ENCODE results near the gene PSMD3.

Gene PSMD3

DNA sequence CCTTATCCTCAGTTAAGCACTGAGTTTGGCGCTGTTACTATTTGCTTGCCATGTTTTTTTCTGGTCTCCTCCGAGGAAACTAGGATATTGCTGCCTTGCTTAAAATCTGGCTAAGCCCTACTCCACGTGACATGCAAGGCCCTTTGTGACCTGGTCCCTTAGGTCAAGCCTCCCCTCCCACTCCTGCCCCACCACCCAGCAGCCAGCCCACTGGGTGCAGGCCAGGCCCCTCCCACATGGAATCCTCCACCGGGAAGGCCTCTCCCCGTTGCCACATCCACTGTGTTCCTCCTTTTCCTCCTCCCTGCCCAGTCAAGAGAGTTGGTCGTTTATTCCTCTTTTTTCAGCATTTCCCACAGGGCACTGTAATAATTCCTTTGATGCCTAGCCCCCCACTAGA lies 16.2 kb downstream of the PSMD3 start:
- no peaks in the 10 kb centered on the region for H3K27me3 ChIP-seq (ENCODE audit: insufficient read depth, low read length)
- H2AFZ ChIP-seq (ENCODE audit: insufficient read depth, low read length, poor library complexity): no peak overlapping the region
- no peak overlapping the region for H3K14ac ChIP-seq (ENCODE audit: low read length)
- no peak overlapping the region for H2AK5ac ChIP-seq (ENCODE audit: low read length)
- no peak overlapping the region for H2BK5ac ChIP-seq (ENCODE audit: low read depth, low read length, poor library complexity)
- H3K79me1 ChIP-seq (ENCODE audit: low read length): no peaks in the 10 kb centered on the region
- H3K4ac ChIP-seq (ENCODE audit: low read depth, low read length): no peak overlapping the region
- no peak overlapping the region for H3K4me2 ChIP-seq (ENCODE audit: low read length)
- H3K23ac ChIP-seq (ENCODE audit: low read length): no peak overlapping the region
- H2BK12ac ChIP-seq (ENCODE audit: low read length): no peak overlapping the region
- H3K9ac ChIP-seq (ENCODE audit: low read length): no peak overlapping the region
- no peak overlapping the region for H3K18ac ChIP-seq (ENCODE audit: low read length)
- DNase-seq: no peak
- peaks cover 59 to 62% of the 10 kb centered on the region in 2 experiments for H3K36me3 ChIP-seq (ENCODE audit: control insufficient read depth in 1 of 2, insufficient read depth in 2 of 2, low read length in 2 of 2)
- no peak overlapping the region for H3K4me3 ChIP-seq (ENCODE audit: low read depth, low read length)
- H4K12ac ChIP-seq (ENCODE audit: low read depth, low read length): no peak overlapping the region
- H3K27ac ChIP-seq (ENCODE audit: low read depth, low read length): no peak overlapping the region
- no peak overlapping the region for H4K91ac ChIP-seq (ENCODE audit: low read depth, low read length)
- no peaks in the 10 kb centered on the region for H3K9me3 ChIP-seq (ENCODE audit: insufficient read depth, low read depth, low read length)
- no peaks in the 10 kb centered on the region for H3K79me2 ChIP-seq (ENCODE audit: control insufficient read depth, insufficient read depth, low read length, poor library complexity)
- H3K4me1 ChIP-seq (ENCODE audit: control insufficient read depth in 1 of 2, insufficient read depth in 2 of 2, low read length in 2 of 2): no peaks in the 10 kb centered on the region
- H4K8ac ChIP-seq (ENCODE audit: low read depth, low read length): no peak overlapping the region
- no peak overlapping the region for H2BK120ac ChIP-seq (ENCODE audit: insufficient read depth, low read length, poor library complexity)
- no CpG with 5 or more reads among the region's 6 CpGs for WGBS (ENCODE audit: extremely low coverage, insufficient coverage, insufficient read length)

GRCh38 chr17:39997543-39997942 lies 16.9 kb downstream of the PSMD3 start:
- WGBS (ENCODE audit: extremely low coverage, insufficient coverage, insufficient read length): no CpG with 5 or more reads among the region's 4 CpGs
- no peak overlapping the region for H4K8ac ChIP-seq (ENCODE audit: low read depth, low read length)
- H3K27ac ChIP-seq (ENCODE audit: low read depth, low read length): no peak overlapping the region
- no peak overlapping the region for H2BK120ac ChIP-seq (ENCODE audit: insufficient read depth, low read length, poor library complexity)
- H3K9me3 ChIP-seq (ENCODE audit: insufficient read depth, low read depth, low read length): no peaks in the 10 kb centered on the region
- H3K36me3 ChIP-seq (ENCODE audit: control insufficient read depth in 1 of 2, insufficient read depth in 2 of 2, low read length in 2 of 2): peaks cover 53 to 56% of the 10 kb centered on the region in 2 experiments
- no peaks in the 10 kb centered on the region for H3K79me1 ChIP-seq (ENCODE audit: low read length)
- no peak overlapping the region for H3K18ac ChIP-seq (ENCODE audit: low read length)
- no peak overlapping the region for H2AFZ ChIP-seq (ENCODE audit: insufficient read depth, low read length, poor library complexity)
- H4K12ac ChIP-seq (ENCODE audit: low read depth, low read length): no peak overlapping the region
- no peaks in the 10 kb centered on the region for H3K79me2 ChIP-seq (ENCODE audit: control insufficient read depth, insufficient read depth, low read length, poor library complexity)
- H3K4ac ChIP-seq (ENCODE audit: low read depth, low read length): no peak overlapping the region
- no peak overlapping the region for H2AK5ac ChIP-seq (ENCODE audit: low read length)
- H2BK12ac ChIP-seq (ENCODE audit: low read length): no peak overlapping the region
- no peak overlapping the region for H4K91ac ChIP-seq (ENCODE audit: low read depth, low read length)
- H3K27me3 ChIP-seq (ENCODE audit: insufficient read depth, low read length): no peaks in the 10 kb centered on the region
- no peak for DNase-seq
- H3K14ac ChIP-seq (ENCODE audit: low read length): no peak overlapping the region
- no peak overlapping the region for H3K4me3 ChIP-seq (ENCODE audit: low read depth, low read length)
- no peak overlapping the region for H3K4me2 ChIP-seq (ENCODE audit: low read length)
- H3K23ac ChIP-seq (ENCODE audit: low read length): no peak overlapping the region
- H3K9ac ChIP-seq (ENCODE audit: low read length): no peak overlapping the region
- no peak overlapping the region for H2BK5ac ChIP-seq (ENCODE audit: low read depth, low read length, poor library complexity)
- no peaks in the 10 kb centered on the region for H3K4me1 ChIP-seq (ENCODE audit: control insufficient read depth in 1 of 2, insufficient read depth in 2 of 2, low read length in 2 of 2)

DNA sequence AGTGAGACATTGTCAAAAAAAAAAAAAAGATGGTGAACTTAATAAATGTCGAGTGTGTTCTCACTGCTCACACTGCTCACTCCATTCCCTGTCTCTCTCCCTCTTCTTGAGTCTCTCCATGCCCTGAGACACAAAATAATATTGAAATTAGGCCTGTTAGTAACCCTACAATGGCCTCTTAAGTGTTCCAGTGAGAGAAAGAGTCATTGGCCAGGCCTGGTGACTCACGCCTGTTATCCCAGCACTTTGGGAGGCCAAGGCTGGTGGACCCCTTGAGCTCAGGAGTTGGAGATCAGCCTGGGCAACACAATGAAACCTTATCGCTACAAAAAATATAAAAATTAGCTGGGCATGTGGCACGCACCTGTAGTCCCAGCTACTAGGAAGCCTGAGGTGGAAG lies 18.5 kb downstream of the PSMD3 start:
- Histone ChIP-seq H3K9me3 (ENCODE audit: insufficient read depth, low read depth, low read length) (no peaks in the 10 kb centered on the region), H2BK12ac (ENCODE audit: low read length) (no peak overlapping the region), H3K4me1 (ENCODE audit: control insufficient read depth in 1 of 2, insufficient read depth in 2 of 2, low read length in 2 of 2) (no peaks in the 10 kb centered on the region), H2AFZ (ENCODE audit: insufficient read depth, low read length, poor library complexity) (no peak overlapping the region), H3K23ac (ENCODE audit: low read length) (no peak overlapping the region), H3K27ac (ENCODE audit: low read depth, low read length) (no peak overlapping the region), H3K18ac (ENCODE audit: low read length) (no peak overlapping the region), H3K36me3 (ENCODE audit: control insufficient read depth in 1 of 2, insufficient read depth in 2 of 2, low read length in 2 of 2) (peaks cover 39 to 41% of the 10 kb centered on the region in 2 experiments), H2BK120ac (ENCODE audit: insufficient read depth, low read length, poor library complexity) (no peak overlapping the region), H3K9ac (ENCODE audit: low read length) (no peak overlapping the region), H4K12ac (ENCODE audit: low read depth, low read length) (no peak overlapping the region), H3K27me3 (ENCODE audit: insufficient read depth, low read length) (no peaks in the 10 kb centered on the region), H4K91ac (ENCODE audit: low read depth, low read length) (no peak overlapping the region), H3K4me2 (ENCODE audit: low read length) (no peak overlapping the region), H3K4ac (ENCODE audit: low read depth, low read length) (no peak overlapping the region), H3K4me3 (ENCODE audit: low read depth, low read length) (no peak overlapping the region), H3K14ac (ENCODE audit: low read length) (no peak overlapping the region), H4K8ac (ENCODE audit: low read depth, low read length) (no peak overlapping the region), H3K79me1 (ENCODE audit: low read length) (no peaks in the 10 kb centered on the region), H3K79me2 (ENCODE audit: control insufficient read depth, insufficient read depth, low read length, poor library complexity) (no peaks in the 10 kb centered on the region), H2BK5ac (ENCODE audit: low read depth, low read length, poor library complexity) (no peak overlapping the region), H2AK5ac (ENCODE audit: low read length) (no peak overlapping the region)
- DNase-seq: no peak
- no CpG with 5 or more reads among the region's 4 CpGs for WGBS (ENCODE audit: extremely low coverage, insufficient coverage, insufficient read length)

DNA sequence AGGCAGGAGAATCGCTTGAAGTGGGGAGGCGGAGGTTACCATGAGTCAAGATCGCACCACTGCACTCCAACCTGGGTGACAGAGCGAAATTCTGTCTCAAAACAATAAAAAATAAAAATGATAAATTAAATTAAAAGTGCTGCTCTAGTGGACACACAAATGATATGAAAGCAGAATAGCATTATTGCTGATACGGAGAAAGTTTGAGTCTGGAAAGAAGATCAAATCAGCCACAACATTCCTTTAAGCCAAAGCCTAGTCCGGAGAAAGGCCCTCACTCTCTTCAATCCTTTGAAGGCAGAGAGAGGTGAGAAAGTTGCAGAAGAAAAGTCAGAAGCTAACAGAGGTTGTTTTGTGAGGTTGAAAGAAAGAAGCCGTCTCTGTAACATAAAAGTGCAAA lies 19.6 kb downstream of the PSMD3 start:
- no peaks in the 10 kb centered on the region for H3K4me1 ChIP-seq (ENCODE audit: control insufficient read depth in 1 of 2, insufficient read depth in 2 of 2, low read length in 2 of 2)
- H3K4ac ChIP-seq (ENCODE audit: low read depth, low read length): no peak overlapping the region
- no peak overlapping the region for H2BK5ac ChIP-seq (ENCODE audit: low read depth, low read length, poor library complexity)
- no CpG with 5 or more reads among the region's 7 CpGs for WGBS (ENCODE audit: extremely low coverage, insufficient coverage, insufficient read length)
- H2BK12ac ChIP-seq (ENCODE audit: low read length): no peak overlapping the region
- H3K9me3 ChIP-seq (ENCODE audit: insufficient read depth, low read depth, low read length): peaks cover 3% of the 10 kb centered on the region
- H3K4me2 ChIP-seq (ENCODE audit: low read length): no peak overlapping the region
- no peaks in the 10 kb centered on the region for H3K27me3 ChIP-seq (ENCODE audit: insufficient read depth, low read length)
- H3K9ac ChIP-seq (ENCODE audit: low read length): no peak overlapping the region
- no peak overlapping the region for H3K18ac ChIP-seq (ENCODE audit: low read length)
- no peak overlapping the region for H3K27ac ChIP-seq (ENCODE audit: low read depth, low read length)
- no peak overlapping the region for H3K23ac ChIP-seq (ENCODE audit: low read length)
- no peak overlapping the region for H2BK120ac ChIP-seq (ENCODE audit: insufficient read depth, low read length, poor library complexity)
- H4K91ac ChIP-seq (ENCODE audit: low read depth, low read length): no peak overlapping the region
- no peaks in the 10 kb centered on the region for H3K79me2 ChIP-seq (ENCODE audit: control insufficient read depth, insufficient read depth, low read length, poor library complexity)
- no peak overlapping the region for H3K4me3 ChIP-seq (ENCODE audit: low read depth, low read length)
- no peak overlapping the region for H3K14ac ChIP-seq (ENCODE audit: low read length)
- H4K8ac ChIP-seq (ENCODE audit: low read depth, low read length): no peak overlapping the region
- no peak for DNase-seq
- no peak overlapping the region for H2AK5ac ChIP-seq (ENCODE audit: low read length)
- no peaks in the 10 kb centered on the region for H3K79me1 ChIP-seq (ENCODE audit: low read length)
- peaks cover 28 to 30% of the 10 kb centered on the region in 2 experiments for H3K36me3 ChIP-seq (ENCODE audit: control insufficient read depth in 1 of 2, insufficient read depth in 2 of 2, low read length in 2 of 2)
- H2AFZ ChIP-seq (ENCODE audit: insufficient read depth, low read length, poor library complexity): no peak overlapping the region
- no peak overlapping the region for H4K12ac ChIP-seq (ENCODE audit: low read depth, low read length)

Measured in trophoblast cell (in vitro differentiated cells and primary cell).